ENCODE data around the gene TPRG1.

DNA sequence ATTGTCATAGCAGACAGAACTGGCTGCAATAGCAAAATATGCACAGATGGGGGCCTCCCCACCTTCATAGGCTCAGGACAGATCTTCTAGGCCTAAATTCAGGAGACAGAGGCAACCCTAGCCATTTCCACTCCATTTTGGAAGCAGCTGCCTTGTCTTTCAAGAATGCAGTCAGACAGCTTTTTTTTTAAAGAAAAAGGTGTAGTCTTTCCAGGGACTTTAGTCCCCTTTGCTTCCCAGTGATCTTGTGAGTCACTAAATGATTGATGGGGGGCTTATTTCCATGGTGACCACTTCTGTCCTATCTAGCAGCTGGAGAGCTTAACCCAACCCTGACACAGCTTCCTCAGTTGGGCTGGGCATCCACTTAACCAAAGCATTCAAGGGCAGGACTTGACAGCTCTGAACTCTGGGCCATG is 165.9 kb downstream of the TPRG1 start:
- TF ChIP-seq, protein P1, sequence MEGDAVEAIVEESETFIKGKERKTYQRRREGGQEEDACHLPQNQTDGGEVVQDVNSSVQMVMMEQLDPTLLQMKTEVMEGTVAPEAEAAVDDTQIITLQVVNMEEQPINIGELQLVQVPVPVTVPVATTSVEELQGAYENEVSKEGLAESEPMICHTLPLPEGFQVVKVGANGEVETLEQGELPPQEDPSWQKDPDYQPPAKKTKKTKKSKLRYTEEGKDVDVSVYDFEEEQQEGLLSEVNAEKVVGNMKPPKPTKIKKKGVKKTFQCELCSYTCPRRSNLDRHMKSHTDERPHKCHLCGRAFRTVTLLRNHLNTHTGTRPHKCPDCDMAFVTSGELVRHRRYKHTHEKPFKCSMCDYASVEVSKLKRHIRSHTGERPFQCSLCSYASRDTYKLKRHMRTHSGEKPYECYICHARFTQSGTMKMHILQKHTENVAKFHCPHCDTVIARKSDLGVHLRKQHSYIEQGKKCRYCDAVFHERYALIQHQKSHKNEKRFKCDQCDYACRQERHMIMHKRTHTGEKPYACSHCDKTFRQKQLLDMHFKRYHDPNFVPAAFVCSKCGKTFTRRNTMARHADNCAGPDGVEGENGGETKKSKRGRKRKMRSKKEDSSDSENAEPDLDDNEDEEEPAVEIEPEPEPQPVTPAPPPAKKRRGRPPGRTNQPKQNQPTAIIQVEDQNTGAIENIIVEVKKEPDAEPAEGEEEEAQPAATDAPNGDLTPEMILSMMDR (IDR thresholded peaks at IDR 0.05), result no peak
- no peak for TF ChIP-seq POLR2A (IDR thresholded peaks at IDR 0.05)
